ENCODE results near the gene INHBC.

DNA sequence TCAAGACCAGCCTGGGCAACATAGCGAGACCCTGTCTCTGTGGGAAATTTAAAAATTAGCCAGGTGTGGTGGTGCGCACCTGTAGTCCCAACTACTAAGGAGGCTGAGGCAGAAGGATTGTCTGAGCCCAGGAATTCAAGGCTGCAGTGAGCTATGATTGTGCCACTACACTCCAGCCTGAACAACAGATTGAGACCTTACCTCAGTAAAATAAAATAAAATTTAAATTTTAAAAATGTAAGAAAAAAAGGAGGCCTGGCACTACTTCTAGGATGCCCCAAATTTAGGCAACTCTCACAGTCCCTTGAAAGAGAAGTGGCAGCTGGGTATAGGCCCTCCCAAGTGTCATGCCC, 19.6 kb downstream of the INHBC start:
- TF ChIP-seq, protein P1, sequence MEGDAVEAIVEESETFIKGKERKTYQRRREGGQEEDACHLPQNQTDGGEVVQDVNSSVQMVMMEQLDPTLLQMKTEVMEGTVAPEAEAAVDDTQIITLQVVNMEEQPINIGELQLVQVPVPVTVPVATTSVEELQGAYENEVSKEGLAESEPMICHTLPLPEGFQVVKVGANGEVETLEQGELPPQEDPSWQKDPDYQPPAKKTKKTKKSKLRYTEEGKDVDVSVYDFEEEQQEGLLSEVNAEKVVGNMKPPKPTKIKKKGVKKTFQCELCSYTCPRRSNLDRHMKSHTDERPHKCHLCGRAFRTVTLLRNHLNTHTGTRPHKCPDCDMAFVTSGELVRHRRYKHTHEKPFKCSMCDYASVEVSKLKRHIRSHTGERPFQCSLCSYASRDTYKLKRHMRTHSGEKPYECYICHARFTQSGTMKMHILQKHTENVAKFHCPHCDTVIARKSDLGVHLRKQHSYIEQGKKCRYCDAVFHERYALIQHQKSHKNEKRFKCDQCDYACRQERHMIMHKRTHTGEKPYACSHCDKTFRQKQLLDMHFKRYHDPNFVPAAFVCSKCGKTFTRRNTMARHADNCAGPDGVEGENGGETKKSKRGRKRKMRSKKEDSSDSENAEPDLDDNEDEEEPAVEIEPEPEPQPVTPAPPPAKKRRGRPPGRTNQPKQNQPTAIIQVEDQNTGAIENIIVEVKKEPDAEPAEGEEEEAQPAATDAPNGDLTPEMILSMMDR (IDR thresholded peaks at IDR 0.05), result no peak
- no peak for TF ChIP-seq POLR2A (IDR thresholded peaks at IDR 0.05)

Data from testis (tissue), 2 donors.